H1 (cell line): ENCODE data around the gene ART5.
"Not testable (repeated sequence)": the region's sequence is repeated elsewhere in the genome, so short reads cannot be mapped to it uniquely, and the experiment has no call there.

ENCODE experiments used
- FOSL1 ChIP-seq: IDR thresholded peaks from 2 replicates; pipeline ENCODE4 v1.6.1; 2011; ENCODE audit warnings: mild to moderate bottlenecking, low read depth, low read length, moderate library complexity; ENCODE audit not compliant: insufficient read depth
- HDAC2 ChIP-seq, 2 experiments: fragments of 300-600 bp in 1 of 2; sonication (generic) in 1 of 2; IDR thresholded peaks; 2 replicates each; pipeline ENCODE4 v1.6.1; 2011 to 2012; ENCODE audit warnings: low read depth in 2 of 2, low read length in 2 of 2, mild to moderate bottlenecking in 2 of 2, moderate library complexity in 2 of 2, borderline replicate concordance in 1 of 2, inconsistent platforms in 1 of 2
- POLR2A ChIP-seq, 2 experiments: IDR thresholded peaks; 1 replicate in 1 of 2; 2 replicates in 1 of 2; pipeline ENCODE4 v1.6.1; 2011; ENCODE audit warnings: low read depth in 2 of 2, low read length in 2 of 2, mild to moderate bottlenecking in 2 of 2; ENCODE audit errors: control extremely low read depth in 1 of 2
- POLR2AphosphoS5 ChIP-seq: IDR thresholded peaks from 2 replicates; pipeline ENCODE4 v1.6.1; 2011; ENCODE audit warnings: low read depth, low read length
- TCF12 ChIP-seq: IDR thresholded peaks from 2 replicates; pipeline ENCODE4 v1.6.1; 2011; ENCODE audit warnings: low read depth, mild to moderate bottlenecking, low read length
- ZNF274 ChIP-seq: IDR thresholded peaks from 2 replicates; pipeline ENCODE4 v1.7.0; 2012; ENCODE audit warnings: low read length, borderline replicate concordance; ENCODE audit errors: extremely low read depth
- TF ChIP-seq, protein P1 (sequence below), 3 experiments: IDR thresholded peaks; 1 replicate in 2 of 3; 2 replicates in 1 of 3; pipeline versions ENCODE4 v1.5.1 to v1.6.1; 2011; ENCODE audit warnings: low read length in 3 of 3, mild to moderate bottlenecking in 3 of 3, inconsistent platforms in 2 of 3, low read depth in 1 of 3, moderate library complexity in 1 of 3; ENCODE audit not compliant: insufficient read depth in 1 of 3; ENCODE audit errors: control extremely low read depth in 1 of 3

DNA sequence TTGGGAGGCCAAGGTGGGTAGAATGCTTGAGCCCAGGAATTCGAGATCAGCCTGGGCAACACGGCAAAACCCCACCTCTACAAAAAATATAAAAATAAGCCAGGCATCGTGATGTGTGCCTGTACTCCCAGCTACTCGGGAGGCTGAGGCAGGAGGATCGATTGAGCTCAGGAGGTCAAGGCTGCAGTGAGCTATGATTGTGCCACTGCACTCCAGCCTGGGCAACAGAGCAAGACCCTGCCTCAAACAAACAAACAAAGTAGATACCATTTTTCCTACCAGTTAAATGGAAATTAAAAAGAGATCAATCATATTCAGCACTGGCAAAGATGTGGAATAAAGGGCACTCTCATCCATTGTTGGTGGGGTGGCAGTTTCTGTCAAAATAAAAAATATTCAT lies 15.5 kb upstream of the ART5 start:
- not testable (repeated sequence) for TF ChIP-seq HDAC2 (IDR thresholded peaks at IDR 0.05; ENCODE audit: borderline replicate concordance in 1 of 2, low read depth in 2 of 2, low read length in 2 of 2); FOSL1; ZNF274; POLR2A (IDR thresholded peaks at IDR 0.05; ENCODE audit: control extremely low read depth in 1 of 2, low read depth in 2 of 2, low read length in 2 of 2); TCF12; POLR2AphosphoS5
- TF ChIP-seq, protein P1, sequence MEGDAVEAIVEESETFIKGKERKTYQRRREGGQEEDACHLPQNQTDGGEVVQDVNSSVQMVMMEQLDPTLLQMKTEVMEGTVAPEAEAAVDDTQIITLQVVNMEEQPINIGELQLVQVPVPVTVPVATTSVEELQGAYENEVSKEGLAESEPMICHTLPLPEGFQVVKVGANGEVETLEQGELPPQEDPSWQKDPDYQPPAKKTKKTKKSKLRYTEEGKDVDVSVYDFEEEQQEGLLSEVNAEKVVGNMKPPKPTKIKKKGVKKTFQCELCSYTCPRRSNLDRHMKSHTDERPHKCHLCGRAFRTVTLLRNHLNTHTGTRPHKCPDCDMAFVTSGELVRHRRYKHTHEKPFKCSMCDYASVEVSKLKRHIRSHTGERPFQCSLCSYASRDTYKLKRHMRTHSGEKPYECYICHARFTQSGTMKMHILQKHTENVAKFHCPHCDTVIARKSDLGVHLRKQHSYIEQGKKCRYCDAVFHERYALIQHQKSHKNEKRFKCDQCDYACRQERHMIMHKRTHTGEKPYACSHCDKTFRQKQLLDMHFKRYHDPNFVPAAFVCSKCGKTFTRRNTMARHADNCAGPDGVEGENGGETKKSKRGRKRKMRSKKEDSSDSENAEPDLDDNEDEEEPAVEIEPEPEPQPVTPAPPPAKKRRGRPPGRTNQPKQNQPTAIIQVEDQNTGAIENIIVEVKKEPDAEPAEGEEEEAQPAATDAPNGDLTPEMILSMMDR (IDR thresholded peaks at IDR 0.05; ENCODE audit: control extremely low read depth in 1 of 3, insufficient read depth in 1 of 3, low read depth in 1 of 3, low read length in 3 of 3), result not testable (repeated sequence)
